SKM-1 (cell line): Measurements from ENCODE around the gene NUAK1.
"Not testable (repeated sequence)": the region's sequence is repeated elsewhere in the genome, so short reads cannot be mapped to it uniquely, and the experiment has no call there.

Experiments
- DNase-seq: peaks from one replicate; lab custom pipeline; 2025; ENCODE audit not compliant: unreplicated experiment; lab: John Stamatoyannopoulos, UW

The NUAK1 gene

GRCh38 chr12:106147956-106148355 is 9.2 kb upstream of the NUAK1 start:
- DNase-seq: no peak

GRCh38 chr12:106146987-106147386 is 8.2 kb upstream of the NUAK1 start:
- no peak for DNase-seq

- DNase-seq: no peak
Observed at GRCh38 chr12:106145539-106146447, 7.0 kb upstream of the NUAK1 start.

- no peak for DNase-seq
Observed at GRCh38 chr12:106144847-106145246, 6.1 kb upstream of the NUAK1 start.

- no peak for DNase-seq
Observed at GRCh38 chr12:106142591-106143261, 4.0 kb upstream of the NUAK1 start.

- not testable (repeated sequence) for DNase-seq
Observed at GRCh38 chr12:106141920-106142319, 3.2 kb upstream of the NUAK1 start.

- DNase-seq: no peak
Observed at GRCh38 chr12:106141452-106141851, 2.7 kb upstream of the NUAK1 start.

GRCh38 chr12:106141003-106141402 is 2.2 kb upstream of the NUAK1 start:
- DNase-seq: no peak

- no peak for DNase-seq
Observed at GRCh38 chr12:106140223-106140986, 1.7 kb upstream of the NUAK1 start.

GRCh38 chr12:106139422-106140171 is 843 bp upstream of the NUAK1 start:
- no peak for DNase-seq

- no peak for DNase-seq
Observed at GRCh38 chr12:106138357-106138632, 459 bp downstream of the NUAK1 start.

- no peak for DNase-seq
Observed at GRCh38 chr12:106137530-106138356, 1.0 kb downstream of the NUAK1 start.

- DNase-seq: peak; percentile 16
Observed at GRCh38 chr12:106136263-106136662, 2.5 kb downstream of the NUAK1 start.

GRCh38 chr12:106135781-106136180 is 3.0 kb downstream of the NUAK1 start:
- DNase-seq: no peak

GRCh38 chr12:106135075-106135474 is 3.7 kb downstream of the NUAK1 start:
- DNase-seq: no peak

GRCh38 chr12:106134294-106134949 is 4.3 kb downstream of the NUAK1 start:
- no peak for DNase-seq

GRCh38 chr12:106133136-106134087 is 5.3 kb downstream of the NUAK1 start:
- DNase-seq: no peak
